Sigmoid colon (tissue), 4 donors: Measurements from ENCODE around the gene GAS5.

Experiments used
- CTCF ChIP-seq, 4 experiments: fragments of 450-650 bp in 3 of 4; fragments of 200-600 bp in 1 of 4; IDR thresholded peaks; one replicate each; pipeline ENCODE4 v1.5.1; 2016 to 2019; ENCODE audit warnings: antibody characterized with exemption in 4 of 4, mild to moderate bottlenecking in 3 of 4, moderate library complexity in 2 of 4
- EP300 ChIP-seq, 4 donors: sonication (generic); formaldehyde crosslinking; IDR thresholded peaks; one replicate each; pipeline ENCODE4 v1.6.1; 2017; ENCODE audit warnings: antibody characterized with exemption in 4 of 4
- POLR2AphosphoS5 ChIP-seq, 4 donors: sonication (generic); formaldehyde crosslinking; IDR thresholded peaks; one replicate each; pipeline ENCODE4 v1.6.1; 2017; ENCODE audit warnings: antibody characterized with exemption in 4 of 4

- TF ChIP-seq POLR2AphosphoS5 (IDR thresholded peaks at IDR 0.05) = no peak
- no peak for TF ChIP-seq EP300 (IDR thresholded peaks at IDR 0.05)
- no peak for TF ChIP-seq CTCF (IDR thresholded peaks at IDR 0.05)
Observed at GRCh38 chr1:173823781-173824314, 43.9 kb downstream of the GAS5 start.
